ENCODE measurements around the gene PEA15. TPM values are rescaled to one million over a fixed set of nuclear protein-coding genes. Genes with fewer than 3 reads are reported as not detected.
A peak's percentile ranks its signal among the peaks of the same experiment; 100 is the strongest.

Gene PEA15
- total and polyA plus RNA-seq, 2 donors (not counting 3 experiments of a cell fraction or from before 2014, with no cell fraction given) = 250 to 304 TPM

GRCh38 chr1:160244209-160244608 is 39.0 kb downstream of the PEA15 start:
- no peak overlapping the region for H3K4me2 ChIP-seq (ENCODE audit: insufficient read depth, low read length)

More at GRCh38 chr1:160244209-160244608, 39.0 kb downstream of the PEA15 start:
- Histone ChIP-seq H3K9ac (replicated peaks; ENCODE audit: extremely low read depth, insufficient read depth, low read length) (no peak overlapping the region), H3K4me3 (replicated peaks in 1 of 3; ENCODE audit: insufficient read depth in 1 of 3, low read depth in 1 of 3, low read length in 3 of 3) (no peak overlapping the region), H3K9me1 (replicated peaks; ENCODE audit: control insufficient read depth, extremely low read depth, insufficient read depth, low read length) (no peaks in the 10 kb centered on the region), H4K20me1 (replicated peaks; ENCODE audit: control insufficient read depth, extremely low read depth, insufficient read depth, low read length) (no peaks in the 10 kb centered on the region), H3K27ac (ENCODE audit: insufficient read depth, low read depth, low read length) (no peak overlapping the region), H3K79me2 (ENCODE audit: control insufficient read depth, insufficient read depth, low read length) (peaks cover 31% of the 10 kb centered on the region), H3K9me3 (replicated peaks; ENCODE audit: control insufficient read depth, insufficient read depth, low read length) (no peaks in the 10 kb centered on the region), H3K4me1 (ENCODE audit: control insufficient read depth, extremely low read depth, insufficient read depth, low read length) (peaks cover 5% of the 10 kb centered on the region), H2AFZ (ENCODE audit: low read depth, low read length) (no peak overlapping the region), H3K36me3 (ENCODE audit: control insufficient read depth in 2 of 2, extremely low read depth in 1 of 2, insufficient read depth in 2 of 2, low read length in 2 of 2) (peaks cover 4 to 10% of the 10 kb centered on the region in 2 experiments), H3K27me3 (ENCODE audit: control insufficient read depth in 2 of 2, insufficient read depth in 2 of 2, low read length in 2 of 2) (no peaks in the 10 kb centered on the region)
- POLR2A ChIA-PET = no interaction called here
- DNase-seq (ENCODE audit: low read depth, low spot score) = peak; percentile 28
- dilution Hi-C loops (cut with MboI; ENCODE audit: extremely low pct_ligation_motif_present, low sequenced_read_pairs) (no loop called here), intact Hi-C loops (cut with micrococcal nuclease) (no loop called here)
- CTCF ChIA-PET = interaction anchor here (0.8 to 7.5 kb wide), 10 partner anchors 8 to 158 kb away, joined by 3 to 61 read pairs (median 4); no protein-coding TSS in a partner anchor
- no peak for TF ChIP-seq POLR2A (IDR thresholded peaks at IDR 0.05; ENCODE audit: low read depth, low read length)
- TF ChIP-seq, protein P1, sequence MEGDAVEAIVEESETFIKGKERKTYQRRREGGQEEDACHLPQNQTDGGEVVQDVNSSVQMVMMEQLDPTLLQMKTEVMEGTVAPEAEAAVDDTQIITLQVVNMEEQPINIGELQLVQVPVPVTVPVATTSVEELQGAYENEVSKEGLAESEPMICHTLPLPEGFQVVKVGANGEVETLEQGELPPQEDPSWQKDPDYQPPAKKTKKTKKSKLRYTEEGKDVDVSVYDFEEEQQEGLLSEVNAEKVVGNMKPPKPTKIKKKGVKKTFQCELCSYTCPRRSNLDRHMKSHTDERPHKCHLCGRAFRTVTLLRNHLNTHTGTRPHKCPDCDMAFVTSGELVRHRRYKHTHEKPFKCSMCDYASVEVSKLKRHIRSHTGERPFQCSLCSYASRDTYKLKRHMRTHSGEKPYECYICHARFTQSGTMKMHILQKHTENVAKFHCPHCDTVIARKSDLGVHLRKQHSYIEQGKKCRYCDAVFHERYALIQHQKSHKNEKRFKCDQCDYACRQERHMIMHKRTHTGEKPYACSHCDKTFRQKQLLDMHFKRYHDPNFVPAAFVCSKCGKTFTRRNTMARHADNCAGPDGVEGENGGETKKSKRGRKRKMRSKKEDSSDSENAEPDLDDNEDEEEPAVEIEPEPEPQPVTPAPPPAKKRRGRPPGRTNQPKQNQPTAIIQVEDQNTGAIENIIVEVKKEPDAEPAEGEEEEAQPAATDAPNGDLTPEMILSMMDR (IDR thresholded peaks at IDR 0.05; ENCODE audit: extremely low read depth in 1 of 2, insufficient read depth in 1 of 2, low read depth in 1 of 2, low read length in 2 of 2) = no peak
- no peak for TF ChIP-seq MAX (IDR thresholded peaks at IDR 0.05; ENCODE audit: insufficient read depth, insufficient read length)
- TF ChIP-seq MYC (IDR thresholded peaks at IDR 0.05; ENCODE audit: low read depth, low read length) = no peak
- TF ChIP-seq POLR2AphosphoS5 (IDR thresholded peaks at IDR 0.05; ENCODE audit: insufficient read depth, low read depth, low read length) = no peak
- no peak for TF ChIP-seq JUN (IDR thresholded peaks at IDR 0.05; ENCODE audit: borderline replicate concordance, insufficient read depth, insufficient read length, low read depth)
- no peak for TF ChIP-seq EZH2 (IDR thresholded peaks at IDR 0.05; ENCODE audit: borderline replicate concordance, low read depth, low read length, severe bottlenecking)
- FAIRE-seq = peak; percentile 44
- no TSS peak for BruUV-seq (replicated peaks)

Data from endothelial cell of umbilical vein (primary cell).